Large intestine (tissue), 3 donors: ENCODE results near the gene S100A1. TPM values are rescaled to one million over a fixed set of nuclear protein-coding genes. Genes with fewer than 3 reads are reported as not detected.
A peak's percentile ranks its signal among the peaks of the same experiment; 100 is the strongest.

Experiments
- DNase-seq, 2 donors: peaks; one replicate each; pipeline versions ENCODE4 v3.0.0 to v3.0.0-alpha.2; 2013
- H3K27ac ChIP-seq: one replicate; pipeline ENCODE4 v1.5.1; 2013; ENCODE audit warnings: low read length
- H3K27me3 ChIP-seq: 2 replicates; pipeline ENCODE4 v1.6.1; 2013; ENCODE audit warnings: low read length; ENCODE audit not compliant: control insufficient read depth, insufficient read depth
- H3K36me3 ChIP-seq: 2 replicates; pipeline ENCODE4 v1.6.1; 2013; ENCODE audit warnings: low read length; ENCODE audit not compliant: control insufficient read depth, insufficient read depth
- H3K4me1 ChIP-seq: one replicate; pipeline ENCODE4 v1.6.1; 2013; ENCODE audit warnings: low read length; ENCODE audit not compliant: control insufficient read depth, insufficient read depth
- H3K4me3 ChIP-seq: one replicate; pipeline ENCODE4 v1.5.1; 2013; ENCODE audit warnings: low read length
- H3K9me3 ChIP-seq: one replicate; pipeline ENCODE4 v1.6.1; 2013; ENCODE audit warnings: mild to moderate bottlenecking, low read depth, low read length, moderate library complexity; ENCODE audit not compliant: control insufficient read depth
- WGBS: methylation state at CpG from one replicate; pipeline ENCODE4 v1.1.5; 2013; ENCODE audit warnings: low lambda C conversion rate; ENCODE audit not compliant: insufficient coverage; 5-methylcytosine and 5-hydroxymethylcytosine counted together
- polyA plus RNA-seq: library from polyadenylated mRNA; unstranded; fragments of 120-200 nt; gene quantifications from one replicate; pipeline ENCODE4 v1.2.1, GENCODE V29; 2013

Gene S100A1
- polyA plus RNA-seq, 1 donor = 2.8 TPM

DNA sequence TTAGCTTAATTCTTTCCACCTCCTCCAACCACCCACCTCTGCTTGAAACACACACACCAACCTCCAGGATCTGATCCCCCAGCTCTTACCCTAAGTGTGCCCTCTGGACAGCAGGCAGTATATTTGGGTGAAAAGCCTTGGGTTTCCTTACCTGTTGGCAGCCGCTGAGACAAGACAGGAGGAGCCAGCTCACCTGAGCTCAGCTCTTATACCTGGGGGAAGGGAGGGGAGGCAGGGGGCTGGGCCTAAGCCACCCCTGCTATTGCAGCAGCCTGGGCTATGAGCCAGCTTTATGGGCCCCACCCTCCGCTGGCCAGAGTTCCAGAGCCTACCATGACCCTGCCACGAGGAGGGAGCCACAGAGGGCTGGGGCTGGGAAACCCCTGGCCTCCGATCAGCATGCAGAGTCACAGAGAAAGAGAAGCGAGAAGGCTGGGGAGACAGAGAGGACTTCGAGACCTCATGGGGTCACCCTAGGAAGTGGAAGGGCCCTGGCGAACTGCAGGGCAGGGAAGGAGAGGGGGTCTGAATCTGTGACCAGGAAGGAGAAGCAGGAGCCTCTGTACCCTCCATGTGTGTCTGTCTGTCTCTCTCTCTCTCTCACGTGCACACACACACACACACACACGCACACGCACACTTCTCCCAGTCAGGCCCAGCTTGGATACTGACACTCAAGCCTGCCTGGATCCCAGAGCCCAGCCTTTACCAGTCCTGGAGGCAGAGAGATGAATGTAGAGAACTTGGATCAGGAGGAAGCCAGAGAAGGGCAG is 11.9 kb upstream of the S100A1 start, which contains the start of gene S100A14:
S100A14 (minus strand) TSS at position 182 of the 773 bp plus-strand sequence. CDS start 467 bp downstream, outside the sequence.
- no CpG with 5 or more reads among the region's 10 CpGs for WGBS
- H3K4me1 ChIP-seq = peaks cover 44% of the 10 kb centered on the region
- H3K27me3 ChIP-seq = no peaks in the 10 kb centered on the region
- H3K27ac ChIP-seq = peak within 1 kb of the TSS; percentile 94
- H3K4me3 ChIP-seq = peak within 1 kb of the TSS; percentile 65
- DNase-seq = peak; percentile 95 to 97
- H3K36me3 ChIP-seq = peaks cover 4% of the 10 kb centered on the region
- H3K9me3 ChIP-seq = no peaks in the 10 kb centered on the region

DNA sequence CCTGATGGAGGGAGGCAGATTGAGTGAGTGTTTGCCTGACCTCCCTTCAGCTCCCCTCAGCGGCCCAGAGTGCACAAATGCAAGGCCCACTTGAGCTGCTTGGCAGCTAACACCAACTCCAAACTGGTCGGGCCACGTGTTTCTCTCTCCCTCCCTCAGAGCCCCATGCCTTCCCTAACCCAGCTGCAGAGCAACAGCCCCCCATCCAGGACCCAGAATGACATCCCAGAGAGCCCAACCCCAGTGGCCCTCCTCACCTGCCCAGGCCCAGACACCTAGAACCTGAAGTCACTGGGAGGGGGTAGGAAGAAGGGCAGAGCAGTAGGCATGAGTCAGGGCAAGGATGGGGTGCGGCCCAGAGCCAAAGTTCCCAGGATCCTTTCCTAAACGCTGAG is 11.3 kb upstream of the S100A1 start:
- H3K4me3 ChIP-seq = no peak overlapping the region
- peak overlapping the region; percentile 94 for H3K27ac ChIP-seq
- 40% methylated on average over 1 of the region's 5 CpGs for WGBS
- peaks cover 41% of the 10 kb centered on the region for H3K4me1 ChIP-seq
- DNase-seq = no peak
- no peaks in the 10 kb centered on the region for H3K9me3 ChIP-seq
- H3K27me3 ChIP-seq = no peaks in the 10 kb centered on the region
- peaks cover 4% of the 10 kb centered on the region for H3K36me3 ChIP-seq

DNA sequence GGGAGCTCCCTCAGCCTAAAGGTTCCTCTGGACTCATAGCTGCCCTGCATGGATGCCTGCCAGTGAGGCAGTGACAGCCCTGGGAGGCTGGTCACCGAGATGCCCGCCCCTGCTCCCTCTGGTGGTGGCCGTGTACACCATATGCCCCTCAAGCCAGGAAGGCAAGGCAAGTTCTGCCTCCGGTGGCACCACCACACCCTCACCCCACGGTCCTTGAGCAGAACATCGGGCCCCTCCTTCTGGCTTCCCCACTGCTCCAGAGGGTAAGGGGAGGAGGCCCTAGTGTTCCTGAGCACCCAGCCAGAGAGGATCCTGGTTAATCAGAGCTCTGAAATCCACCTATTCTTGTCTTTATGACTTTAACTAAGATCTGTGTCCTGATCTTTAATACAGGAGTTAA is 10.6 kb upstream of the S100A1 start:
- Histone ChIP-seq H3K9me3 (no peaks in the 10 kb centered on the region), H3K27ac (peak overlapping the region; percentile 94), H3K4me3 (no peak overlapping the region), H3K27me3 (no peaks in the 10 kb centered on the region), H3K36me3 (peaks cover 4% of the 10 kb centered on the region), H3K4me1 (peaks cover 41% of the 10 kb centered on the region)
- no CpG with 5 or more reads among the region's 6 CpGs for WGBS
- DNase-seq = peak; percentile 58 to 68

DNA sequence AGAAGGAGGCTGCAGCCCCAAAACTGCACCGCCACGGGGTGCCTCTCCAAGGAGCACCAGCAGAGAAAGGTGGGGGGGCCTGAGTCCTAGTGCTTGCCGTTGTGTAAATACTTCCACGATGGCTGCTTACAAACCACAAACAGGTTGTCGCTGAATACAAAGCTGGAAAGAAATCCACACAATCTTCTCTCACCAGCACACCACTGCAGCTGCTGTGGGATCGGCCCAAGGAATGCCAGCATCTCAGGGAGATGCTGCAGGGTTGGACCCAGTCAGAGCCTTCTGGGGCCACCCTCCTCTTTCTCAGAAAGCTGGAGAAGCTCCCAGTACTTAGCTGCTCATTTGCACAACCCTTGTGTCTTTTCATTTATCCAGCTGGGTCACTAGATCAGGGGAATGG is 9.1 kb upstream of the S100A1 start:
- DNase-seq = no peak
- Histone ChIP-seq H3K9me3 (no peaks in the 10 kb centered on the region), H3K27ac (no peak overlapping the region), H3K4me1 (peaks cover 31% of the 10 kb centered on the region), H3K4me3 (no peak overlapping the region), H3K36me3 (peaks cover 13% of the 10 kb centered on the region), H3K27me3 (no peaks in the 10 kb centered on the region)
- no CpG with 5 or more reads among the region's 6 CpGs for WGBS

DNA sequence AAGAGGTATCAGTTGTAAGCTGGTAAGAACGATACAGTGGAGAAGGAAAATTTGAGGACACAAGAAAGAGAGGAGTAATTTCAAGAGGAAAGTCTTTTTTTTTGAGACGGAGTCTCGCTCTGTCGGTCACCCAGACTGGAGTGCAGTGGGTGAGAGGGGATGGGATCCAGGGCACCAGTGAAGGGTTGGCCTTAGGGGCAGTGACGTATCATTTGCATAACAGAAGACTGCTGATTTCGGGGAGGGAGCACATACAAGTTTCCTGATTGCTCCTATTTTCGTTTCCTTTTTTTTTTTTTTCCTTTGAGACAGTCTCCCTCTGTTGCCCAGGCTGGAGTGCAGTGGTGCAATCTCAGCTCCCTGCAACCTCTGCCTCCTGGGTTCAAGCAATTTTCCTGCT is 5.1 kb upstream of the S100A1 start:
- H3K27ac ChIP-seq = no peak overlapping the region
- WGBS = 86% methylated on average over 5 of the region's 7 CpGs
- no peak for DNase-seq
- no peaks in the 10 kb centered on the region for H3K27me3 ChIP-seq
- H3K36me3 ChIP-seq = peaks cover 20% of the 10 kb centered on the region
- peaks cover 17% of the 10 kb centered on the region for H3K4me1 ChIP-seq
- no peak overlapping the region for H3K4me3 ChIP-seq
- no peaks in the 10 kb centered on the region for H3K9me3 ChIP-seq

DNA sequence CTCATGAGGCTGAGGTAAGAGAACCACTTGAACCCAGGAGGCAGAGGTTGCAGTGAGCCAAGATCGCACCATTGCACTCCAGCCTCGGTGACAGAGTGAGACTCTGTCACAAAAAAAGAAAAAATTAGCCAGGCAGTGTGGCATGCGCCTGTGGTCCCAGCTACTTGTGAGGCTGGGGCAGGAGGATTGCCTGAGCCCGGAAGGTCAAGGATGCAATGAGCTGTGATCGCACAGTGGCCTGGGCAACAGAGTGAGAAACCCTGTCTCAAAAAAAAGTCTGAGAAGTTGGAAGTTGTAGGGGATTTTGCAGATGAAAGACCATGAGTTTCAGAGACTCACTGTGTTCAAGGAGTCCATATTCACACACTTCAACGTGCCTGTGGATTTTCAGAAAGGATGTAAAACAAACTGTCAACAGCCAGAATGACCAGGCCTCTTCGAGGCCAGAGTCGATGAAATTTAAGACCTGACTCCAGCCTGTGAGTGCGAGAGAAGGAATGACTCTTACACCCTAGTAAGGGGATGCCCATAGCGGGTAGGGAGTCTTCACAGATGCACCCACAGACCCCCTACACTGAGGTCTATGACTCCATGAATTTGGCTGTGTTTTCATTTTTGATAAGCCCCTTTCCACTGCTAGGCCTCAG is 3.1 kb upstream of the S100A1 start:
- no peak for DNase-seq
- peaks cover 16% of the 10 kb centered on the region for H3K36me3 ChIP-seq
- H3K27me3 ChIP-seq = no peaks in the 10 kb centered on the region
- H3K27ac ChIP-seq = no peak overlapping the region
- H3K4me1 ChIP-seq = peaks cover 27% of the 10 kb centered on the region
- no peak overlapping the region for H3K4me3 ChIP-seq
- WGBS = no CpG with 5 or more reads among the region's 10 CpGs
- H3K9me3 ChIP-seq = no peaks in the 10 kb centered on the region

DNA sequence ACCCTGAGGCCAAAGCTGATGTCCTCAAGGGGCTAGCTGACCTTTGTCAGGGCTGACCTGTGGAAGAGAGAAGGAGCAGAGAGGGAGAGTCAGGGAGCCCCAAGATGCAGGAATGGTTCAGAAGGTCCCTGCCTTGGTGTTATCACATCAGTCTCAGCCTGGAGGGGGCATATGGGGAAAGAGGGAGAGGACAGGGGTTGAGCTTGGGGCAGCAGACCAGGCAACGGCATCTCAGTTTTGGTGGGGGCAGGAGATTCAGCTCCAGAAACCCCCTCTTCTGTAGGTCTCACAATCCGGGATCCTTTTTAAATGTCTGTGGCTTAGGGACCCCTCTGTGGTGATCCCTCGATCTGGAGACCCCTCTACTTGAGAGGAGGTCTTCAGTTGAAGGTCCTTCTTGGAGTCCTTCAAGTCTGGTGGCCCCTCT is 1.7 kb upstream of the S100A1 start:
- peaks cover 40% of the 10 kb centered on the region for H3K4me1 ChIP-seq

DNA sequence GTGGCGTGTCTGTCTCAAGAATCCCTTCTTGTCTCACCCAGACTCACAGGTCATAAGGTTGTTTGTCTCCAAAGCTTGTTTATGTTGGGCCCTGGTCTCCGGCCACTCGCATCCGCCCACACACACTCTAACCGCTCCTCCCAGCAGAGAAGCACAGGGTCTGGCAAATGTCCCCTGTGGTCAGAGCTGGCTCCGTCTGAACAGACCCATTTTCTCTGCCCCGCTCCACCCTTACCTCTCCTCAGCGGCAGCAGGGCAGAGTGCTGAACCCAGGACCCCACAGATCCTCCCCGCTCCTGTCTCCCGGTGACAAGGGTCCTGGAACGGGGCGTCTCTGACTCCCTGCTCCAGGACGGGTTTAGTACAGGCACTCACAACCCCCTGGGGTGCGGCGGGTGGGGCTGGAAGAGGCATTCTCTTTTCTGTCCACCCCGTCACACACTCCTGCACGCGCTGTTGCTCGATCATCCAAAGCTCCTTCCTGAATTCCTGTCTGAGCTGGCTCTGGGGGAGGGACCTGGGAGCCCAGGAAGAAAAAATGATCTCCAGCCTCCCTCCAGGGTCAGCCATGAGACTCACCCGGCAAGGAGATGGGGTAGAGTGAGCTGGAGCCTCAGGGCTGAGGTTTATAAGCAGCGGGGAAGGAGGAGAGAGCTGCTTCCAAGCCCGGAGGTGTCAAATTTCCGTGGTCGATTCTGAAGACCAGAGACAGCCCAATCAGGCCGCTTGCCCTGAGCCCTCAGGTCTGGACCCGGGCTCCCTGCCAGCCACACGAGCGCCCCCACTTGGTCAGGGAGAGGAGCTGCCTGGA is 1.1 kb upstream of the S100A1 start, which contains the start of gene S100A13:
S100A13 (minus strand) TSS at position 602 of the 811 bp plus-strand sequence. CDS start 1,033 bp downstream, outside the sequence.
- Histone ChIP-seq H3K27ac (peak within 1 kb of the TSS; percentile 63), H3K4me1 (peaks cover 46% of the 10 kb centered on the region), H3K4me3 (peak within 1 kb of the TSS; percentile 62), H3K36me3 (peaks cover 16% of the 10 kb centered on the region), H3K27me3 (no peaks in the 10 kb centered on the region), H3K9me3 (no peaks in the 10 kb centered on the region)
- no CpG with 5 or more reads among the region's 28 CpGs for WGBS
- DNase-seq = peak; percentile 74 to 86

More for the DNA sequence above, 1.7 kb upstream of the S100A1 start:
- no peaks in the 10 kb centered on the region for H3K27me3 ChIP-seq
- H3K27ac ChIP-seq = peak overlapping the region; percentile 63
- DNase-seq = no peak
- H3K4me3 ChIP-seq = peak overlapping the region; percentile 62
- H3K9me3 ChIP-seq = no peaks in the 10 kb centered on the region
- peaks cover 16% of the 10 kb centered on the region for H3K36me3 ChIP-seq
- no CpG with 5 or more reads among the region's 3 CpGs for WGBS

DNA sequence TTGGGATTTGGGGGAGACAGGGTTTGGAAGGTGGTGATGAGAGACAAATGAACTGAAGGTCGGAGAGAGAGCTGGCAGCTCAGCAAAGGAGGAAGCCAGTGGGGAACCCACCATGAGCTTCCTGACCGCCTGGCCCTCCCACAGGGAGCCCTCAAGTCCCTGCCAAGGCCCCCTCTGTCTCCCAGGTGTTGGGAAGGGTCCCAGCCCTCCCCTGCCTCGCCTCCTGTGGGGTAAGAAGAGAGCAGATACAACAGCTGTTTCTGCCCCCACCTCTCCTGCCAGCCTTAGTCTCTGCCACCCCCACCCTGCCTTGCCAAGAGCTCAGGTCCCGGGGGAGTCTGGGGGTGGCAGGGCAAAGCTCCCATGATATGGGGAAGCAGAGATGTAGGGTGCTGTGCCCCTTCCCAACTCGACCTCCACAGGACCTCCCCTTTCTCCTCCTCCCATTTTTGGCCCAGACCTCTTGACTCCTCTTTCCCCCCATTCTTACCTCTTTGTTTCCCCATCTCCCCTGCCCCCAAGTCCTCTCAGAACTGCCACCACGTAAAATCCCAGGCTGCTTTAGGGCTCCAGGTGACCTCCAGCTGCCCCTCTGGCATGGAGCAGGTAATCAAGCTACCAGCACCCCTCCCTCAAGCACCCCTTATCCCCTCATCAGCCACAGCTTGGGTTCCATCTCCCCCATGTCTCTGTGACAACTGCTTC is 556 bp downstream of the S100A1 start:
- no peak for DNase-seq
- Histone ChIP-seq H3K4me3 (no peak overlapping the region), H3K27me3 (no peaks in the 10 kb centered on the region), H3K36me3 (peaks cover 9% of the 10 kb centered on the region), H3K9me3 (no peaks in the 10 kb centered on the region), H3K27ac (no peak overlapping the region), H3K4me1 (peaks cover 54% of the 10 kb centered on the region)
- 100% methylated on average over 1 of the region's 6 CpGs for WGBS

DNA sequence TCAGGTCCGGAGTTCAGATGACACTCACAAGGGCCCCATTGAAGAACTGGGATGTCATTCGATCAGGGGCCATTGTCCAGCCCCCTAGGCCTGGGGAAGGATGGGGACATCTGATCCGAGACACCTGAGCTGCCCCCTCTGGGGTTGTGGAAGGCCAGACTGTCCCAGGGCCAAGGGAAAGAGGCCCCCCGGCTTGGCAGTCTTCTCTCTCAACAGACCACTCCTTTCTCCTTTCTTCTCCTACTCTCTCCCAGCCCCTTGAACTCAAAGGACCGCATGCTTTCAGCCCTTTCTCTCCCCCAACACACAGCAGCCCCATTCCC is 1.1 kb downstream of the S100A1 start:
- no peak for DNase-seq
- peaks cover 6% of the 10 kb centered on the region for H3K36me3 ChIP-seq
- H3K27me3 ChIP-seq = no peaks in the 10 kb centered on the region
- peaks cover 54% of the 10 kb centered on the region for H3K4me1 ChIP-seq
- no peak overlapping the region for H3K4me3 ChIP-seq
- no peaks in the 10 kb centered on the region for H3K9me3 ChIP-seq
- WGBS = no CpG with 5 or more reads among the region's 5 CpGs
- H3K27ac ChIP-seq = no peak overlapping the region
